Measurements from ENCODE around the gene RAG2.

RAG2 gene

GRCh38 chr11:36598051-36598450, at the start of gene RAG2:
Gene RAG2, minus strand, starts transcription at chr11:36598236. Its CDS starts 4,068 bp downstream, at chr11:36594168.
- no peak for DNase-seq

- DNase-seq = no peak
Measured at GRCh38 chr11:36638556-36638955, 40.5 kb upstream of the RAG2 start.

GRCh38 chr11:36635066-36635862, 37.2 kb upstream of the RAG2 start:
- DNase-seq = no peak

- no peak for DNase-seq
Measured at GRCh38 chr11:36631774-36632173, 33.7 kb upstream of the RAG2 start.

- DNase-seq = no peak
Measured at GRCh38 chr11:36628765-36629244, 30.8 kb upstream of the RAG2 start.

GRCh38 chr11:36628141-36628540, 30.1 kb upstream of the RAG2 start:
- DNase-seq = no peak

GRCh38 chr11:36627471-36627870, 29.4 kb upstream of the RAG2 start:
- no peak for DNase-seq

GRCh38 chr11:36627006-36627405, 29.0 kb upstream of the RAG2 start:
- no peak for DNase-seq

- DNase-seq = no peak
Measured at GRCh38 chr11:36623494-36623893, 25.5 kb upstream of the RAG2 start.

- no peak for DNase-seq
Measured at GRCh38 chr11:36622431-36623136, 24.5 kb upstream of the RAG2 start.

GRCh38 chr11:36620246-36620645, 22.2 kb upstream of the RAG2 start:
- DNase-seq = no peak

- DNase-seq = no peak
Measured at GRCh38 chr11:36619502-36619901, 21.5 kb upstream of the RAG2 start.

- DNase-seq = no peak
Measured at GRCh38 chr11:36618363-36619047, 20.5 kb upstream of the RAG2 start.

GRCh38 chr11:36617543-36618362, 19.7 kb upstream of the RAG2 start:
- no peak for DNase-seq

- no peak for DNase-seq
Measured at GRCh38 chr11:36615826-36616225, 17.8 kb upstream of the RAG2 start.

- no peak for DNase-seq
Measured at GRCh38 chr11:36609383-36609782, 11.3 kb upstream of the RAG2 start.

GRCh38 chr11:36608491-36609199, 10.6 kb upstream of the RAG2 start:
- DNase-seq = no peak

- no peak for DNase-seq
Measured at GRCh38 chr11:36605221-36606216, 7.5 kb upstream of the RAG2 start.

- no peak for DNase-seq
Measured at GRCh38 chr11:36602135-36602534, 4.1 kb upstream of the RAG2 start.

- DNase-seq = no peak
Measured at GRCh38 chr11:36601155-36601554, 3.1 kb upstream of the RAG2 start.

- no peak for DNase-seq
Measured at GRCh38 chr11:36600180-36600579, 2.1 kb upstream of the RAG2 start.
